ENCODE data around the gene CLEC3B. TPM values are rescaled to one million over a fixed set of nuclear protein-coding genes. Genes with fewer than 3 reads are reported as not detected.
A peak's percentile ranks its signal among the peaks of the same experiment; 100 is the strongest.
"Not testable (repeated sequence)": the region's sequence is repeated elsewhere in the genome, so short reads cannot be mapped to it uniquely, and the experiment has no call there.

The CLEC3B gene
- polyA plus RNA-seq: 1 to 10 TPM; 1.7 to 7.6 (median 2.0) TPM

DNA sequence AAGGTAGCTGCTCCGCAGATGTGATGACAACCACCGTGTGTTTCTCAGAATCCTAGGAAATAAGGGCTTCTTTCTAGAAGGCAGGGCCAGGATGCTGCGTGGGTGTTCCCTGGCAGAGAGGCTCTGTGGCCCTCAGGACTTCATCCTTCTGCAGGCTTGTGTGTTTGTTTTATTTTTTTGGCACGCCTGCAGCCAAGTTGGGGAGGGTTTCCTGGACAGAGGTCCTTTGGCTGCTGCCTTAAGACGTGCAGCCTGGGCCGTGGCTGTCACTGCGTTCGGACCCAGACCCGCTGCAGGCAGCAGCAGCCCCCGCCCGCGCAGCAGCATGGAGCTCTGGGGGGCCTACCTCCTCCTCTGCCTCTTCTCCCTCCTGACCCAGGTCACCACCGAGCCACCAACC lies at the start of gene CLEC3B:
Gene CLEC3B (plus strand): TSS at position 266 of the 400 bp plus-strand sequence. CDS start 60 bp downstream, at position 326.
- Mint-ChIP-seq H3K27me3 (ENCODE audit: low read depth in 3 of 3) (peaks cover 0 to 7% (median 7%) of the 10 kb centered on the region in 3 donors), H3K27ac (no peak within 1 kb of the TSS), H3K36me3 (no peaks in the 10 kb centered on the region), H3K9me3 (no peaks in the 10 kb centered on the region), H3K4me3 (no peak within 1 kb of the TSS), H3K4me1 (peaks cover 10 to 14% of the 10 kb centered on the region in 2 donors)
- no peak for DNase-seq

DNA sequence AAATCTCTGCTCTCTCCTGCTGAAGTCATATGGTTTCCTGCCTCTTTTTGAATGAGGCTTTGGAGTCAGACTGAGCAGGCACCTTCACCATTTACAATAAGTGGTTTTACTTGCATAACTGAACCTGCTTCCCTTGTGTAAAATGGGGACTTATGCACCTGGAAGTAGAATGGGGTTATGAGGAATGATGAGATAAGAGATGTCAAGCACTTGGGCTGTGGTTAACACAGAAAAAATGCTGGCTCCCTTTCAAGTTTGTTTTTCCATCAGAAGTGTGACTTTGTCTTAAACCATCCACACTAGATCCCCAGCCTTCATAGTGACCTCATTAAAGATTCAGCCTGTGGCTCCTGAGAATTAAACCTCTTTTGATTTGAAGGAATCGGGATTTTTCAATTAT lies 44.9 kb upstream of the CLEC3B start:
- Mint-ChIP-seq H3K27me3 (ENCODE audit: low read depth in 3 of 3) (peaks cover 2 to 12% (median 5%) of the 10 kb centered on the region in 3 donors), H3K9me3 (no peaks in the 10 kb centered on the region), H3K4me1 (peaks cover 83 to 90% of the 10 kb centered on the region in 2 donors), H3K36me3 (no peaks in the 10 kb centered on the region), H3K4me3 (peak overlapping the region in 1 of 5 donors; percentile 49), H3K27ac (peak overlapping the region; percentile 46 to 85 (median 68))
- DNase-seq: peak in 1 of 3 donors; percentile 18

- DNase-seq: no peak
- H3K9me3 Mint-ChIP-seq: no peaks in the 10 kb centered on the region
- peaks cover 79 to 88% of the 10 kb centered on the region in 2 donors for H3K4me1 Mint-ChIP-seq
- H3K27ac Mint-ChIP-seq: peak overlapping the region; percentile 64 to 86 (median 74)
- H3K27me3 Mint-ChIP-seq (ENCODE audit: low read depth in 3 of 3): peaks cover under 1 to 8% (median 2%) of the 10 kb centered on the region in 3 donors
- no peaks in the 10 kb centered on the region for H3K36me3 Mint-ChIP-seq
- H3K4me3 Mint-ChIP-seq: peak overlapping the region in 3 of 5 donors; percentile 5 to 33 (median 20)
These were observed 44.4 kb upstream of the CLEC3B start for GRCh38 chr3:44981751-44982150.

DNA sequence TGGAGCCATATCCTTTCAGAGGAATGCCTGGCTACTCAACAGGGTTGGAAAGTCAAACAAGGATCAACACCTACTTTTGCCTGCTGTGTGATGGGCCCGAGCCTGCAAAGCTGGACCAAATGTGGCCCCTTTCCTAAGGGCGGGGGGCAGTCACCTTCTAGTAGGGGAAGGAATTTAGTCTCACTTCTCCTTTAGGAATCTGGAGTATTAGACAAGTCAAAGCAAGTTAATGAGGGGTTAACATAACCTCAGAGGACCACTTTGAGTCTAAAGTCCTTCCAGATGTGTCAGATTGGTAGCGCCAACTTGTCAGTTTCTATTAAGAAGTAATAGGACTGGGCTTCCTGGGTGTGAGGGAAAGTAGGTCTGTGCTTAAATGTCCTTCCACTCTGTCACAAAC lies 43.3 kb upstream of the CLEC3B start:
- no peaks in the 10 kb centered on the region for H3K36me3 Mint-ChIP-seq

DNA sequence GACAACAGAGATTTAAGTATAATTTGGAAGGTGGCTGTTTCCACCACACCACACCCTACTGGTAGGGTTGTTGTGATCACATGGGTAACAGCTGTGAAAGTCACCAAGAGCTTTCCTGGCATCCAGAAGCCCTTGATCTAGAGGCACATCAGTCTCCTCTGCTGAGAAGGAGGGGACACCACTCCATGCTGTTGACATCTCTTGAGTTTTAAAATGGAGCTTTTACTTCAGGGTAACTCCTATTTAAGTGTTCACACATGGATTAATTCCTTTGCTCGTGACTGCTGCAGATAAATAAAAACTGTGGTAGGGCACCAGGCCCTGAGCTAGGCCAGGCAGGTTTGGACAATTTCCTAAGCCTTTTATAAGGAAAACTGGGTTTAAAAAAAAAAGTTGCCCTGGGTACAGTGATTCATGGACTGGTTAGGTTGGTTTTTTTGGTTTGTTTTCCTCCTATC lies 42.6 kb upstream of the CLEC3B start:
- Mint-ChIP-seq H3K27me3 (ENCODE audit: low read depth in 3 of 3) (peaks cover 0 to 6% (median 2%) of the 10 kb centered on the region in 3 donors), H3K36me3 (no peaks in the 10 kb centered on the region), H3K27ac (peak overlapping the region; percentile 47 to 85 (median 77)), H3K4me3 (peak overlapping the region; percentile 19 to 66 (median 55)), H3K4me1 (peaks cover 79 to 88% of the 10 kb centered on the region in 2 donors), H3K9me3 (no peaks in the 10 kb centered on the region)
- DNase-seq: no peak

More for the DNA sequence above, 43.3 kb upstream of the CLEC3B start:
- H3K4me1 Mint-ChIP-seq: peaks cover 76 to 88% of the 10 kb centered on the region in 2 donors
- H3K27ac Mint-ChIP-seq: peak overlapping the region in 5 of 6 donors; percentile 47 to 85 (median 70)
- peaks cover 0 to 6% (median 2%) of the 10 kb centered on the region in 3 donors for H3K27me3 Mint-ChIP-seq (ENCODE audit: low read depth in 3 of 3)
- no peaks in the 10 kb centered on the region for H3K9me3 Mint-ChIP-seq
- peak overlapping the region in 4 of 5 donors; percentile 19 to 66 (median 49) for H3K4me3 Mint-ChIP-seq
- no peak for DNase-seq

- Mint-ChIP-seq H3K4me1 (peaks cover 75 to 88% of the 10 kb centered on the region in 2 donors), H3K9me3 (no peaks in the 10 kb centered on the region), H3K4me3 (peak overlapping the region; percentile 29 to 71 (median 57)), H3K36me3 (peaks cover 0 to 4% (median 3%) of the 10 kb centered on the region in 3 donors), H3K27me3 (ENCODE audit: low read depth in 3 of 3) (peaks cover 0 to 6% (median 2%) of the 10 kb centered on the region in 3 donors), H3K27ac (peak overlapping the region; percentile 16 to 85 (median 77))
- DNase-seq: peak; percentile 69 to 76 (median 75)
These were observed 41.8 kb upstream of the CLEC3B start for GRCh38 chr3:44984335-44984734.

- not testable (repeated sequence) for H3K4me3 Mint-ChIP-seq; DNase-seq; H3K27ac Mint-ChIP-seq; H3K27me3 Mint-ChIP-seq (ENCODE audit: low read depth in 3 of 3); H3K9me3 Mint-ChIP-seq
- H3K4me1 Mint-ChIP-seq: peaks cover 62 to 77% of the 10 kb centered on the region in 2 donors
- H3K36me3 Mint-ChIP-seq: peaks cover 0 to 13% (median 10%) of the 10 kb centered on the region in 3 donors
These were observed 39.8 kb upstream of the CLEC3B start for GRCh38 chr3:44986330-44986729.

- Mint-ChIP-seq H3K27me3 (ENCODE audit: low read depth in 3 of 3) (peaks cover 0 to 4% (median 2%) of the 10 kb centered on the region in 3 donors), H3K9me3 (no peaks in the 10 kb centered on the region), H3K4me3 (no peak overlapping the region), H3K4me1 (peaks cover 56 to 75% of the 10 kb centered on the region in 2 donors), H3K36me3 (peaks cover 3 to 14% (median 13%) of the 10 kb centered on the region in 3 donors), H3K27ac (no peak overlapping the region)
- DNase-seq: no peak
These were observed 38.8 kb upstream of the CLEC3B start for GRCh38 chr3:44987332-44987731.

DNA sequence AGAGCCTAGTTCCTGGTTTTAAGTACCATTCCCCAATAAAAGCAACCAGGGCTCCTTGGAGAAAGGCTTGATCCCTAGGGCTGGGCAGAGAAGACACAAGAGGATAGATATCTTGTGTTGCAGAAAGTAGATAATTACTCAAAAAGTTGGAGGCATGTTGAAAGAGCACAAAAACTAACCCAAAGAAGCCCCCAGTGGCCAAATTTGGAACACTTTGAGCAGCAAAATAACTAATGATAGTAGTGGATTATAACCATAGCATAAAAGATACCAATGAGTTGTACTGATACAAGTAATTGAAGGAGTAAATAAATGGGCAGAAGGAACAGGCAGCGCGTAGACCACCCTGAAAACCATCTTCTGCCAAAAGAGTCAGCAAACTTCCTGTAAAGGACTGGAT lies 38.0 kb upstream of the CLEC3B start:
- H3K4me1 Mint-ChIP-seq: peaks cover 55 to 75% of the 10 kb centered on the region in 2 donors
- peak overlapping the region in 1 of 6 donors; percentile 83 for H3K27ac Mint-ChIP-seq
- no peak overlapping the region for H3K4me3 Mint-ChIP-seq
- no peaks in the 10 kb centered on the region for H3K9me3 Mint-ChIP-seq
- H3K36me3 Mint-ChIP-seq: peaks cover 3 to 20% (median 14%) of the 10 kb centered on the region in 3 donors
- peaks cover 0 to 4% (median 2%) of the 10 kb centered on the region in 3 donors for H3K27me3 Mint-ChIP-seq (ENCODE audit: low read depth in 3 of 3)
- no peak for DNase-seq

GRCh38 chr3:44989141-44989540 lies 37.0 kb upstream of the CLEC3B start:
- Mint-ChIP-seq H3K9me3 (no peaks in the 10 kb centered on the region), H3K27ac (no peak overlapping the region), H3K27me3 (ENCODE audit: low read depth in 3 of 3) (peaks cover 0 to 5% (median 2%) of the 10 kb centered on the region in 3 donors), H3K4me3 (no peak overlapping the region), H3K36me3 (peaks cover 3 to 22% (median 14%) of the 10 kb centered on the region in 3 donors), H3K4me1 (peaks cover 48 to 75% of the 10 kb centered on the region in 2 donors)
- DNase-seq: no peak

DNA sequence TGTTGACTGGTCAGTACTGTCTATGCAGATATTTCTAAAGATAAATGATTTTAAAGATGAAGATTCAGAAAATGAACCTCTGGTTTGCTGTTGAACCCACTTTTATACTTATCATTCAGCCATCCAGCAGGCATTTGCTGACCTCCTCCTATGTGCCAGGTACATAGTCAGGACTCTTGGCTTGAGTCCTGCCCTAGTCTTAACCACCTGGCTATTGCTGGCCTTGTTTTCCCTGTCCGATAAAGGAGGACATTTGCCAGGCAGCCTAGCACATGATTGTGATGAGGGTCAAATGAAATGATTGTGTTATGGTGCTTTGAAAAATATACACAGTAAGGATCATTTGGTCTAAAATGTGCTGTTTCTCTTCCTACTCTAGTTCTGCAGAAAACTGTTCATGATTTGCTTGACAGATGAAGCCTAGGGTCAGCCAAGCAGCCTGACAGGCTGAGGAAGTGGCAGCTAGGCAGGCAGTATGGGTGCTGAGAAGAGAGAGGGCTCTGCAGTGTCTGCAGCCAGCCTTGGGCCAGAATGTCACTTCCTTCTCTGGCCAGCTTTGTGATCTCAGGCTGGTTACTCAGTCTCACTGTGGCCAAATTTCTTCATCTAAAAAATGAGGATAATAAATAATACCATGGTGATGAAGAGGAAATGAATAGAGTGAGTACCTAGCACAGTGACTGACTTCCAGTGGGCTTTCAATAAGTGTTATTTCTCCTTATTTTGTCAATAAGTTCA lies 36.3 kb upstream of the CLEC3B start:
- no peaks in the 10 kb centered on the region for H3K9me3 Mint-ChIP-seq
- no peak overlapping the region for H3K27ac Mint-ChIP-seq
- H3K36me3 Mint-ChIP-seq: peaks cover 3 to 26% (median 14%) of the 10 kb centered on the region in 3 donors
- H3K4me3 Mint-ChIP-seq: no peak overlapping the region
- H3K27me3 Mint-ChIP-seq (ENCODE audit: low read depth in 3 of 3): peaks cover 0 to 1% (median 0%) of the 10 kb centered on the region in 3 donors
- peaks cover 43 to 70% of the 10 kb centered on the region in 2 donors for H3K4me1 Mint-ChIP-seq
- DNase-seq: no peak

DNA sequence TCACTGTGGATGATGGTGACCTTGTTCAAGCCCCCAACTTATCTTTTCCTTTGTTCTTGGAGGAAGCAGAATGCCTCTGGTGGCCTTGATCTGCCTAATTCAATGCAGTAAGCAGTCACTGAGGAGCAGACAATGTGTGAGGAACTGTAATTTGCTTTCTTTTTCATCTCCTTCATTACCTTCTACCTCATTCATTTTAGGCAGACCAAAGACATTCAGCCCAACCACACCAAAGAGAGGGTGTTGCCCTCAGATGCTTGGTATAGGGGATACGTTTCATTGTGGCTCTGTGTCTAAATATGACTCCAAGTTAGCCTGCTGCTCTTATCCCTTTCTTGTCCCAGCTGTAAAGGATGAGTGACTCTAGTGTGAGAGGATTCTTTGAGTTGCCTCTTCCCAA lies 34.8 kb upstream of the CLEC3B start:
- Mint-ChIP-seq H3K4me1 (peaks cover 35 to 69% of the 10 kb centered on the region in 2 donors), H3K9me3 (no peaks in the 10 kb centered on the region), H3K36me3 (peaks cover 3 to 30% (median 14%) of the 10 kb centered on the region in 3 donors), H3K27ac (no peak overlapping the region), H3K4me3 (no peak overlapping the region), H3K27me3 (ENCODE audit: low read depth in 3 of 3) (peaks cover 0 to 1% (median 0%) of the 10 kb centered on the region in 3 donors)
- DNase-seq: no peak

GRCh38 chr3:44992555-44993470 lies 33.3 kb upstream of the CLEC3B start:
- peak in 1 of 3 donors; percentile 11 for DNase-seq
- H3K27me3 Mint-ChIP-seq (ENCODE audit: low read depth in 3 of 3): peaks cover 0 to 1% (median 0%) of the 10 kb centered on the region in 3 donors
- no peak overlapping the region for H3K27ac Mint-ChIP-seq
- H3K4me1 Mint-ChIP-seq: peaks cover 28 to 55% of the 10 kb centered on the region in 2 donors
- H3K4me3 Mint-ChIP-seq: no peak overlapping the region
- H3K9me3 Mint-ChIP-seq: no peaks in the 10 kb centered on the region
- H3K36me3 Mint-ChIP-seq: peaks cover 3 to 44% (median 14%) of the 10 kb centered on the region in 3 donors

Measured in immature natural killer cell (primary cell).